Ascending aorta (tissue), 2 donors: Measurements from ENCODE around the gene OR9A2. TPM values are rescaled to one million over a fixed set of nuclear protein-coding genes. Genes with fewer than 3 reads are reported as not detected.

ENCODE experiments used
- DNase-seq, 2 donors: peaks; one replicate each; pipeline ENCODE4 v3.0.0-alpha.2; 2019; ENCODE audit warnings: low spot score in 2 of 2
- H3K27ac ChIP-seq, 2 donors: fragments of 200-600 bp; sonication (generic); one replicate each; pipeline ENCODE4 v1.5.1; 2016 to 2017; ENCODE audit warnings: mild to moderate bottlenecking in 1 of 2
- H3K27me3 ChIP-seq: fragments of 200-600 bp; sonication (generic); one replicate; pipeline ENCODE4 v1.5.1; 2017
- H3K36me3 ChIP-seq, 2 donors: fragments of 200-600 bp; sonication (generic); one replicate each; pipeline ENCODE4 v1.5.1; 2016
- H3K4me1 ChIP-seq, 2 donors: fragments of 200-600 bp; sonication (generic); one replicate each; pipeline ENCODE4 v1.5.1; 2016 to 2017; ENCODE audit warnings: mild to moderate bottlenecking in 1 of 2
- H3K4me3 ChIP-seq, 2 donors: fragments of 200-600 bp; sonication (generic); one replicate each; pipeline ENCODE4 v1.5.1; 2016 to 2017; ENCODE audit warnings: mild to moderate bottlenecking in 1 of 2
- H3K9me3 ChIP-seq, 2 donors: fragments of 200-600 bp; sonication (generic); one replicate each; pipeline ENCODE4 v1.5.1; 2016
- intact Hi-C: fragments of 100-400 bp; cut with DNase I; formaldehyde crosslinking; loops from one replicate; pipeline ENCODE4 v1.15.1; 2023
- total RNA-seq: library from RNA; depleted of rRNA; stranded (reverse); fragments of >200 nt; gene quantifications from one replicate; pipeline ENCODE4 v1.1.0, GENCODE V29; 2016
- TF ChIP-seq, protein P1 (sequence below), 3 experiments: fragments of 200-600 bp in 2 of 3; fragments of 450-650 bp in 1 of 3; sonication (generic) in 2 of 3; IDR thresholded peaks; one replicate each; pipeline ENCODE4 v1.5.1; 2016 to 2019; ENCODE audit warnings: antibody characterized with exemption in 3 of 3, mild to moderate bottlenecking in 1 of 3, moderate library complexity in 1 of 3

The OR9A2 gene
- total RNA-seq, 1 donor from 2014 or later = not detected

DNA sequence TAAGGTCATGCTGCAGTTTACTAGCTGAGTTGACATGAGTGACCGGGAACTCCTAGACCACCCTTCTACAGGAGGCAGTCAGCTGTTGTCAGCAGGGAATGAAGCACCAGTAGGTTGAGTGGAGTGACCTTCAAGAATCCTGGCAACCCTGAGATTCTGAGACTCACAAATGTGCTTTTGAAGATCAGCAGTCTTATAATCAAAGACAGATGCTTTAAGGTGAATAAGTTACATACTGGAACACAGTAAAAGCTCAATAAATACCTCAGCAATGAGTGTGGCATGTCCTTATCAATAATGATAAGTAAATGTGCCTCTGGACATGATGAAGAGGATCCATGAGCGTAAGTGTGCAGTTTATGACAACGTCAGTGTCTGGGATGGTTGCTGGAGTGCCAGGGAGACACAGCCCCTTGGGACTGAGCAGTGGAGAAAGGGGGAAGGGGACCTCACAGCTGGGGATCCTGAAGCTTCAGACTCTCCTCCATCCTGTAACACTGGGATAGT is 13.3 kb upstream of the OR9A2 start:
- Histone ChIP-seq H3K27ac (no peak overlapping the region), H3K4me1 (no peaks in the 10 kb centered on the region), H3K9me3 (no peaks in the 10 kb centered on the region), H3K36me3 (no peaks in the 10 kb centered on the region), H3K4me3 (no peak overlapping the region), H3K27me3 (no peaks in the 10 kb centered on the region)
- TF ChIP-seq, protein P1, sequence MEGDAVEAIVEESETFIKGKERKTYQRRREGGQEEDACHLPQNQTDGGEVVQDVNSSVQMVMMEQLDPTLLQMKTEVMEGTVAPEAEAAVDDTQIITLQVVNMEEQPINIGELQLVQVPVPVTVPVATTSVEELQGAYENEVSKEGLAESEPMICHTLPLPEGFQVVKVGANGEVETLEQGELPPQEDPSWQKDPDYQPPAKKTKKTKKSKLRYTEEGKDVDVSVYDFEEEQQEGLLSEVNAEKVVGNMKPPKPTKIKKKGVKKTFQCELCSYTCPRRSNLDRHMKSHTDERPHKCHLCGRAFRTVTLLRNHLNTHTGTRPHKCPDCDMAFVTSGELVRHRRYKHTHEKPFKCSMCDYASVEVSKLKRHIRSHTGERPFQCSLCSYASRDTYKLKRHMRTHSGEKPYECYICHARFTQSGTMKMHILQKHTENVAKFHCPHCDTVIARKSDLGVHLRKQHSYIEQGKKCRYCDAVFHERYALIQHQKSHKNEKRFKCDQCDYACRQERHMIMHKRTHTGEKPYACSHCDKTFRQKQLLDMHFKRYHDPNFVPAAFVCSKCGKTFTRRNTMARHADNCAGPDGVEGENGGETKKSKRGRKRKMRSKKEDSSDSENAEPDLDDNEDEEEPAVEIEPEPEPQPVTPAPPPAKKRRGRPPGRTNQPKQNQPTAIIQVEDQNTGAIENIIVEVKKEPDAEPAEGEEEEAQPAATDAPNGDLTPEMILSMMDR (IDR thresholded peaks at IDR 0.05) = no peak
- intact Hi-C loops = no loop called here
- no peak for DNase-seq

DNA sequence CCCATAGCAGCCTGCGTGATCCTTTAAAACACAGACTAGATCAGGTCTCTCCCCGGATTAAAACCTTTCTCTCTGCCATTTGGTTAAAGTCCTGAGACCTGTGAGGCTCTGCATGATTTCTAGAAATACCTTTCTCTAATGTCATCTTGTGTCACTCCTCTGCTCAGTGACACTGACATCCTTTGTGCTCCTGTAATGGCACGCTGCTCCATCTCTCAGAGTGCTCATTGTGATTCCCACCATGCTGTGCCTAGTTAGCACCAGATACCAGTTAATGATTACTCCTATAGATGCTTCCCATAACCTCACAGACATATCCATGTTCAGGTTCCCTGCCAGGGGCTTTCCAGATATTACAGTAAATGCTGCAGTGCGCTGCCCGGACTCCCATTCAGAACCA is 11.7 kb upstream of the OR9A2 start:
- TF ChIP-seq, protein P1 (IDR thresholded peaks at IDR 0.05) = no peak
- Histone ChIP-seq H3K27ac (no peak overlapping the region), H3K9me3 (no peaks in the 10 kb centered on the region), H3K4me3 (no peak overlapping the region), H3K27me3 (no peaks in the 10 kb centered on the region), H3K4me1 (no peaks in the 10 kb centered on the region), H3K36me3 (no peaks in the 10 kb centered on the region)
- intact Hi-C loops = no loop called here
- no peak for DNase-seq

DNA sequence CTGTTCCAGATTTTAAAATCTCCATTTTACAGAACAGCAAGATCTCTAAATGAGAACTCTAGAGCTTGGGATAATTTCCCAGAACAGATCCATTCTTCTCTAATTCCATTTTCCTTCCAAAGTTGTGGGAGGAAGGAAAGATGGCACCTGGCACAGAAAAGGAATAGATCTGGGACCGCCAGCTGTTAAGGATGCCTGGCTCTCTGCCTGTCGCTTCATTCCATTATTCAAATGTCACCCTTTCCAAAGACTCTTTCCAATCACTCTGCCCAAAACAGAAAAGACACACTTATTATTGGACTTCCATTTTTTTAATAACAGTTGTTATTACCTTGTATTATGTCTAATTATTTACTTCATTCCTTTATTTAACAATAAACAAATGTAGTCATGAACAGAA is 751 bp upstream of the OR9A2 start:
- Histone ChIP-seq H3K9me3 (no peaks in the 10 kb centered on the region), H3K27ac (no peak overlapping the region), H3K27me3 (no peaks in the 10 kb centered on the region), H3K4me3 (no peak overlapping the region), H3K36me3 (no peaks in the 10 kb centered on the region), H3K4me1 (no peaks in the 10 kb centered on the region)
- intact Hi-C loops = no loop called here
- DNase-seq = no peak
- TF ChIP-seq, protein P1 (IDR thresholded peaks at IDR 0.05) = no peak

DNA sequence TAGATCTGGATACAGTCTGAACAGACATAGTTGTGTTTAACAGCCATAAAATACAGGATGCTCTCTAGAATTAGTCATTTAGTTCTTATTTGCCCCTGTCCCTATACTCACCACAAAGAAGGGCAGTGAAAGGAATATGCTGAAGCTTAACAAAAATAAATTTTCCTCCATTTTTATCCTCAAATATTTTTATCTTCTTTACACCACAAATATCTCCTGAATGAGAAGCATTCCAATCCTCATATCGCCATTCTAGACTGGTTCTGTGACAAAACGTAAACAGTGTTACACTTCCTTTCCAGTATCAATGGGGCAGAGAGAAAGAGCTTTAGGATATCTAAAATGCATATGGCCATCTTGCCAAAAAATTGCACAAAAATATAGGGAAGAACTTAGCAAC is 1.6 kb downstream of the OR9A2 start:
- Histone ChIP-seq H3K4me1 (no peaks in the 10 kb centered on the region), H3K9me3 (no peaks in the 10 kb centered on the region), H3K4me3 (no peak overlapping the region), H3K27ac (no peak overlapping the region), H3K27me3 (no peaks in the 10 kb centered on the region), H3K36me3 (no peaks in the 10 kb centered on the region)
- no peak for DNase-seq
- TF ChIP-seq, protein P1 (IDR thresholded peaks at IDR 0.05) = no peak
- intact Hi-C loops = no loop called here

DNA sequence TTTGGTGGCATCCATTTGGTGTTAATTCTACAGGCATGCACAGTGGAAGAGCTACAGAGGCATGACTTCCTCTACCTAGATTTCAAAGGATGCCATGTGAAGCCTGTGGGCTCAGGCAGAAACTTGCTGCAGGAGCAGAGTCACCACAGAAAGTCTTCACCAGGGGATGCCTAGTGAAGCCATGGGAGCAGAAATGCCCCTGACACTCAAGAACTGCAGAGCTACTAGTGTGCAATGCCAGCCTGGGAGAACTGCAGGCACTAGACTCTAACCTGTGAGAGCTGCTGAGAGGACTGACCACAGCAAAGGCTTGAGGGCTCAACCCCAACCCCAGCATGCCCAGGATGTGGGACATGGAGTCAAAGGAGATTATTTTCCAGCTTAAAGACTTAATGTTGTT is 3.9 kb downstream of the OR9A2 start:
- Histone ChIP-seq H3K4me1 (no peaks in the 10 kb centered on the region), H3K27me3 (no peaks in the 10 kb centered on the region), H3K27ac (no peak overlapping the region), H3K4me3 (no peak overlapping the region), H3K36me3 (no peaks in the 10 kb centered on the region), H3K9me3 (no peaks in the 10 kb centered on the region)
- intact Hi-C loops = no loop called here
- no peak for DNase-seq
- TF ChIP-seq, protein P1 (IDR thresholded peaks at IDR 0.05) = no peak

DNA sequence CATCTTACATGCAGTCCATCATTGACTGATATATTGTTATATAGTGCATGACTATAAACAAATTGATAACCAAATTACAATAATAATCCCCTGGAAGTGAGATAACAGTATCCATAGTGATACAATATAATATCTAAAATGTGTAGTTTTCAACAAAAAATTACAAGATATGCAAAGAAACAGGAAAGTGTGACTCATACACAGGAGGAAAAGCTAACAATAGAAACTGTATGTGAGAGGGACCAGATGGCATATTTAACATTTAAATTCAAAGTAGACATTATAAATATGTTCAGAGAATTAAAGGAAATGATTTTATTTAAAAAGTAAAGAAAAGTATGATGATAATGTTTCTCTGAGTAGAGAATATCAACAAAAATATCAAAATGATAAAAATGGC is 8.0 kb downstream of the OR9A2 start:
- H3K27me3 ChIP-seq = no peaks in the 10 kb centered on the region
- H3K9me3 ChIP-seq = no peaks in the 10 kb centered on the region
- no peak overlapping the region for H3K4me3 ChIP-seq
- DNase-seq = no peak
- TF ChIP-seq, protein P1 (IDR thresholded peaks at IDR 0.05) = no peak
- H3K27ac ChIP-seq = no peak overlapping the region
- H3K4me1 ChIP-seq = no peaks in the 10 kb centered on the region
- intact Hi-C loops = no loop called here
- no peaks in the 10 kb centered on the region for H3K36me3 ChIP-seq
